D341Med (cell line): ENCODE data around the gene NFATC1.

Experiments
- DNase-seq: peaks from one replicate; pipeline ENCODE4 v3.0.0; 2012; ENCODE audit warnings: low spot score

Gene NFATC1

GRCh38 chr18:79574938-79575525, 179.3 kb downstream of the NFATC1 start:
- DNase-seq = no peak

GRCh38 chr18:79575891-79576685, 180.4 kb downstream of the NFATC1 start:
- no peak for DNase-seq

- no peak for DNase-seq
Observed at GRCh38 chr18:79576686-79577351, 181.1 kb downstream of the NFATC1 start.

GRCh38 chr18:79577451-79578395, 182.0 kb downstream of the NFATC1 start:
- no peak for DNase-seq

- no peak for DNase-seq
Observed at GRCh38 chr18:79578396-79579260, 182.9 kb downstream of the NFATC1 start.
